Right lobe of liver (tissue), 6 donors: Measurements from ENCODE around the gene ECE1. TPM values are rescaled to one million over a fixed set of nuclear protein-coding genes. Genes with fewer than 3 reads are reported as not detected.

Experiments
- ATAC-seq, 4 donors: fragments of 200-7000 bp; cut with Tn5 transposase; one replicate each; pipeline ENCODE4 v1.9.1; 2020; ENCODE audit warnings: mild to moderate bottlenecking in 4 of 4, moderate library complexity in 4 of 4
- DNase-seq, 3 donors: peaks; one replicate each; pipeline ENCODE4 v3.0.0-alpha.2; 2020
- H3K27ac ChIP-seq, 3 donors: fragments of 200-600 bp; one replicate each; pipeline ENCODE4 v1.8.0; 2022
- H3K27me3 ChIP-seq, 2 donors: fragments of 200-600 bp; one replicate each; pipeline ENCODE4 v1.8.0; 2022
- H3K36me3 ChIP-seq, 4 donors: fragments of 200-600 bp; sonication (generic) in 1 of 4; one replicate each; pipeline versions ENCODE4 v1.5.1 to v1.8.0; 2017 to 2022; ENCODE audit warnings: control low read depth in 1 of 4
- H3K4me1 ChIP-seq, 4 donors: fragments of 200-600 bp; sonication (generic) in 1 of 4; one replicate each; pipeline versions ENCODE4 v1.5.1 to v1.8.0; 2017 to 2022; ENCODE audit warnings: control low read depth in 1 of 4
- H3K4me3 ChIP-seq, 3 donors: fragments of 200-600 bp; one replicate each; pipeline ENCODE4 v1.8.0; 2022
- H3K9me3 ChIP-seq, 4 donors: fragments of 200-600 bp; sonication (generic) in 1 of 4; one replicate each; pipeline versions ENCODE4 v1.5.1 to v1.8.0; 2017 to 2022; ENCODE audit warnings: control low read depth in 1 of 4
- CTCF ChIP-seq, 4 donors: fragments of 200-600 bp in 3 of 4; fragments of 450-650 bp in 1 of 4; IDR thresholded peaks; one replicate each; pipeline versions ENCODE4 v1.5.1 to v1.8.0; 2016 to 2022; ENCODE audit warnings: antibody characterized with exemption in 4 of 4, mild to moderate bottlenecking in 2 of 4
- POLR2A ChIP-seq: fragments of 450-650 bp; IDR thresholded peaks from one replicate; pipeline ENCODE4 v1.6.1; 2017; ENCODE audit warnings: antibody characterized with exemption, mild to moderate bottlenecking
- WGBS: methylation state at CpG from one replicate; pipeline ENCODE4 v1.1.6; 2018; ENCODE audit warnings: low coverage, low lambda C conversion rate; ENCODE audit not compliant: insufficient coverage; ENCODE audit errors: missing lambda C conversion rate; 5-methylcytosine and 5-hydroxymethylcytosine counted together
- intact Hi-C, 2 donors: fragments of 100-400 bp; cut with DNase I; formaldehyde crosslinking; loops; one replicate each; pipeline versions ENCODE4 v1.11.2 to v1.14.1; 2022
- total RNA-seq, 6 experiments: library from RNA; depleted of rRNA in 2 of 6; stranded (reverse); fragments of >200 nt in 2 of 6; fragmentation: NEBNext Ultra II Directional in 3 of 6; extraction: Animal tissue kit (Norgen Biotek cat#: 25700) in 3 of 6; gene quantifications; one replicate each; pipeline versions ENCODE4 v1.1.0 to v1.2.4, GENCODE V29; 2016 to 2023
- donor health status: DM: no; HTN: yes; CAD: no.
- donor health status: DM: no; HTN: no; CAD: no.
- donor health status: DM: no; HTN: no; CAD: no.
- donor health status: DM: no; HTN: yes; CAD: no.
- donor health status: DM: no; HTN: yes; CAD: no.

ECE1 gene
- total RNA-seq, 6 experiments from 2014 or later, result 39.7 to 61.3 (median 43.8) TPM

GRCh38 chr1:21189421-21189820 is 100.8 kb downstream of the ECE1 start:
- Histone ChIP-seq H3K36me3 (no peaks in the 10 kb centered on the region), H3K9me3 (no peaks in the 10 kb centered on the region), H3K4me3 (no peak overlapping the region), H3K27ac (no peak overlapping the region), H3K27me3 (no peaks in the 10 kb centered on the region), H3K4me1 (no peaks in the 10 kb centered on the region)
- ATAC-seq (no peak), DNase-seq (no peak)
- intact Hi-C loops, result no loop called here
- 63% methylated on average over 2 of the region's 3 CpGs for WGBS
- TF ChIP-seq POLR2A (no peak), CTCF (IDR thresholded peaks at IDR 0.05) (no peak)

DNA sequence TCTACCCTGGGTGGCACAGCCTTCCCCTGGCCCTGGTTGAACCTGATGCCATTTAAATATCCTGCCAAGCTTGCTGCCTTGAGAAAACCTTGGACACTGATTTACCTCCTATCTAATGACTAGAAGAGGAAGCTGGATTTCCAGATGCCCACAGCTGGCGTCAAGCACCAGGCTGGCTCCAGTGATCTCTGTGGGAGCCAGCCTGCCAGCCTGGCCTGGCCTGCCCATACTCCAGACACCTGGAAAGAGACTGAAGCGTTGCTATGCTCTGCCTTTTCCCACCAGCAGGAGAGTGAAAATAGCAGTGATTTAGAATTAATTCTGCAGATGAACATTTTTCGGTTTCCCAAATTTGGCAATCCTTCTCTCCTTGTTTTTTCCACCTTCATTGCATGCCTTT is 102.0 kb downstream of the ECE1 start:
- no peak for TF ChIP-seq CTCF (IDR thresholded peaks at IDR 0.05)
- TF ChIP-seq POLR2A, result no peak
- Histone ChIP-seq H3K27me3 (no peaks in the 10 kb centered on the region), H3K4me3 (no peak overlapping the region), H3K36me3 (no peaks in the 10 kb centered on the region), H3K27ac (no peak overlapping the region), H3K9me3 (no peaks in the 10 kb centered on the region), H3K4me1 (no peaks in the 10 kb centered on the region)
- intact Hi-C loops, result no loop called here
- DNase-seq (no peak), ATAC-seq (no peak)
- 93% methylated on average over 3 of the region's 3 CpGs for WGBS

DNA sequence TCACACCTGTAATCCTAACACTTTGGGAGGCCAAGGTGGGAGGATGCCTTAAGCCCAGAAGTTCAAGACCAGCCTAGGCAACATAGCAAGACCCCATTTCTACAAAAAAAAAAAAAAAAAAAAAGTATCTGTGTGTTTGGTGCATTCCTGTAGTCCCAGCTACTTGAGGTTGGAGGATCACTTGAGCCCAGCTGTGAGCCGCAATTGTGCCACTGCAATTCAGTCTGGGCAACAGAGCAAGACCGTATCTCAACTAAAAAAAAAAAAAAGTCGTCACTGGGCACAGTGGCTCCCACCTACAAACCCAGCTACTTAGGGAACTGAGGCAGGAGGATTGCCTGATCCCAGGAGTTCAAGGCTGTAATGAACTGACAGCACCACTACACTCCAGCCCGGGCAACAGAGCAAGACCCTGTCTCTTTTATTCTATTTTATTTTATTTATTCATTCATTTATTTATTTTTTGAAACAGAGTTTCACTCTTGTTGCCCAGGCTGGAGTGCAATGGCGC is 105.0 kb downstream of the ECE1 start:
- intact Hi-C loops, result no loop called here
- Histone ChIP-seq H3K27ac (no peak overlapping the region), H3K4me3 (no peak overlapping the region), H3K4me1 (no peaks in the 10 kb centered on the region), H3K9me3 (no peaks in the 10 kb centered on the region), H3K27me3 (no peaks in the 10 kb centered on the region), H3K36me3 (no peaks in the 10 kb centered on the region)
- ATAC-seq (no peak), DNase-seq (no peak)
- no peak for TF ChIP-seq POLR2A
- TF ChIP-seq CTCF (IDR thresholded peaks at IDR 0.05), result no peak
- 92% methylated on average over 4 of the region's 5 CpGs for WGBS

DNA sequence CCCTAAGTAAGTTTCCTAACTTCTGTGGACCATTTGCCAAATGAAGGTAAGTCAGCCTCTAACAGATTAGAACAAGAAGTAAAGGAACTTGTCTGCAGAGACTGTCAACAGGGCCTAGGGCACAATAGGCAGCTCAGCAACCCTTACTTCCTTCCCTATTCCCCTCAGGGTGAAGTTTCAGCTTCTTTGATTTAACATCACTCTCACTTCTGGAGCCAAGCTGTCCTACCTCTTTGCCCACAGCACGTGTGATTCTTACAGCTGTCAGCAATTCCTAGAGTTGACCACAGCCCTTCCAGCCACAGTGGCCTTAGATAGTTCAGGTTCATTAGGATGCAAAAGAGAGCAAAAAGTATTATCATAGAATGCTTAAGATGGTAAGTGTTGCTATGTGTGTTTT is 106.0 kb downstream of the ECE1 start:
- intact Hi-C loops, result no loop called here
- Histone ChIP-seq H3K4me3 (no peak overlapping the region), H3K9me3 (no peaks in the 10 kb centered on the region), H3K27ac (no peak overlapping the region), H3K27me3 (no peaks in the 10 kb centered on the region), H3K4me1 (no peaks in the 10 kb centered on the region), H3K36me3 (no peaks in the 10 kb centered on the region)
- ATAC-seq (peak; percentile 41 to 74 (median 46)), DNase-seq (no peak)
- TF ChIP-seq CTCF (IDR thresholded peaks at IDR 0.05) (no peak), POLR2A (no peak)
- 36% methylated on average over 1 of the region's 1 CpG for WGBS
